Esophagus squamous epithelium (tissue), 4 donors: ENCODE results near the gene PCARE.

Experiments used
- POLR2A ChIP-seq, 4 donors: fragments of 450-650 bp; IDR thresholded peaks; one replicate each; pipeline ENCODE4 v1.6.1; 2017; ENCODE audit warnings: antibody characterized with exemption in 4 of 4, mild to moderate bottlenecking in 4 of 4, moderate library complexity in 3 of 4
- TF ChIP-seq, protein P1 (sequence below), 6 experiments: fragments of 450-650 bp in 4 of 6; fragments of 200-600 bp in 2 of 6; sonication (generic) in 2 of 6; IDR thresholded peaks; one replicate each; pipeline ENCODE4 v1.5.1; 2016 to 2019; ENCODE audit warnings: antibody characterized with exemption in 6 of 6, mild to moderate bottlenecking in 4 of 6, moderate library complexity in 4 of 6

DNA sequence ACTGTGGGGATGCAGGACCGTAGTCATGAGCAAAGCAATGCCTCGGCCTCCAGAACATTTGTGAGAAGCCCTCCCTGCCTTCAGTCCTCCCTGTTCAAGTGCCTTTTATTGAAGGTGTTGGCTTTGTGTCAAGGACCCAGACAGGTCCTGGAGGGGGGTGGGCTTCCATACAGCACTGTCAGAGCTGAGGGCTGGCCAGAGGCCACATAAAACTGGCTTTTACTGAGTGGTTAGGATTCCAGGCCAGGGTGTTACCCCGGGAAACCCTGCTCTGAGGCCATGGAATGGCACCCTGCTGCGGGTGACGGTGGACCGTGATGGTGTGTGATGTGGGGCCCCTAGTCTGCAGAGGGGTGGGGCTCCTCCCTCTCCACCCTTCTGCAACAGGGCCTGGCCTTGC, 51.6 kb downstream of the PCARE start:
- TF ChIP-seq, protein P1, sequence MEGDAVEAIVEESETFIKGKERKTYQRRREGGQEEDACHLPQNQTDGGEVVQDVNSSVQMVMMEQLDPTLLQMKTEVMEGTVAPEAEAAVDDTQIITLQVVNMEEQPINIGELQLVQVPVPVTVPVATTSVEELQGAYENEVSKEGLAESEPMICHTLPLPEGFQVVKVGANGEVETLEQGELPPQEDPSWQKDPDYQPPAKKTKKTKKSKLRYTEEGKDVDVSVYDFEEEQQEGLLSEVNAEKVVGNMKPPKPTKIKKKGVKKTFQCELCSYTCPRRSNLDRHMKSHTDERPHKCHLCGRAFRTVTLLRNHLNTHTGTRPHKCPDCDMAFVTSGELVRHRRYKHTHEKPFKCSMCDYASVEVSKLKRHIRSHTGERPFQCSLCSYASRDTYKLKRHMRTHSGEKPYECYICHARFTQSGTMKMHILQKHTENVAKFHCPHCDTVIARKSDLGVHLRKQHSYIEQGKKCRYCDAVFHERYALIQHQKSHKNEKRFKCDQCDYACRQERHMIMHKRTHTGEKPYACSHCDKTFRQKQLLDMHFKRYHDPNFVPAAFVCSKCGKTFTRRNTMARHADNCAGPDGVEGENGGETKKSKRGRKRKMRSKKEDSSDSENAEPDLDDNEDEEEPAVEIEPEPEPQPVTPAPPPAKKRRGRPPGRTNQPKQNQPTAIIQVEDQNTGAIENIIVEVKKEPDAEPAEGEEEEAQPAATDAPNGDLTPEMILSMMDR (IDR thresholded peaks at IDR 0.05): no peak
- no peak for TF ChIP-seq POLR2A (IDR thresholded peaks at IDR 0.05)
